NT2/D1 (cell line): Measurements from ENCODE around the gene EDA.

ENCODE experiments used
- DNase-seq: peaks from one replicate; pipeline ENCODE4 v3.0.0-alpha.2; 2011; ENCODE audit warnings: low read depth, low spot score
- H3K27me3 ChIP-seq: 2 replicates; pipeline ENCODE4 v1.6.0; 2011; ENCODE audit warnings: mild to moderate bottlenecking; ENCODE audit not compliant: insufficient read length, insufficient read depth
- H3K36me3 ChIP-seq: 2 replicates; pipeline ENCODE4 v1.6.1; 2011; ENCODE audit warnings: mild to moderate bottlenecking, low read length, mixed read lengths; ENCODE audit not compliant: insufficient read depth, insufficient read length
- H3K4me1 ChIP-seq: 2 replicates; pipeline ENCODE4 v1.5.1; 2011; ENCODE audit not compliant: insufficient read depth, insufficient read length
- H3K4me3 ChIP-seq: 2 replicates; pipeline ENCODE4 v1.5.1; 2011; ENCODE audit warnings: low read depth; ENCODE audit not compliant: insufficient read length
- H3K9ac ChIP-seq: 2 replicates; pipeline ENCODE4 v1.6.0; 2011; ENCODE audit warnings: low read depth; ENCODE audit not compliant: insufficient read length
- H3K9me3 ChIP-seq: 2 replicates; pipeline ENCODE4 v1.5.1; 2011; ENCODE audit warnings: mild to moderate bottlenecking, low read length; ENCODE audit not compliant: insufficient read depth
- SUZ12 ChIP-seq: IDR thresholded peaks from 2 replicates; pipeline ENCODE4 v1.6.1; 2011; ENCODE audit not compliant: insufficient read length, insufficient read depth; ENCODE audit errors: extremely low read depth
- YY1 ChIP-seq: IDR thresholded peaks from 2 replicates; pipeline ENCODE4 v1.6.1; 2011; ENCODE audit not compliant: insufficient read length, insufficient read depth
- ZNF274 ChIP-seq: IDR thresholded peaks from 2 replicates; pipeline ENCODE4 v1.6.1; 2011; ENCODE audit warnings: mild to moderate bottlenecking, low read depth, low read length

Gene EDA

GRCh38 chrX:69741721-69742120 is 125.8 kb downstream of the EDA start:
- no peak overlapping the region for H3K9ac ChIP-seq
- H3K27me3 ChIP-seq, result no peaks in the 10 kb centered on the region
- no peaks in the 10 kb centered on the region for H3K36me3 ChIP-seq
- no peak for TF ChIP-seq YY1
- TF ChIP-seq SUZ12, result no peak
- no peak for DNase-seq
- no peak overlapping the region for H3K4me3 ChIP-seq
- H3K9me3 ChIP-seq, result peaks cover 10% of the 10 kb centered on the region; the same call in 1 of the 2 replicates
- no peaks in the 10 kb centered on the region for H3K4me1 ChIP-seq

GRCh38 chrX:69746051-69746450 is 130.1 kb downstream of the EDA start:
- TF ChIP-seq ZNF274 (no peak), YY1 (no peak), SUZ12 (no peak)
- no peaks in the 10 kb centered on the region for H3K4me1 ChIP-seq
- no peaks in the 10 kb centered on the region for H3K27me3 ChIP-seq
- no peaks in the 10 kb centered on the region for H3K36me3 ChIP-seq
- H3K9me3 ChIP-seq, result no peaks in the 10 kb centered on the region
- H3K9ac ChIP-seq, result no peak overlapping the region
- no peak for DNase-seq
- H3K4me3 ChIP-seq, result no peak overlapping the region

GRCh38 chrX:69748055-69748454 is 132.1 kb downstream of the EDA start:
- Histone ChIP-seq H3K4me1 (no peaks in the 10 kb centered on the region), H3K4me3 (no peak overlapping the region), H3K9me3 (no peaks in the 10 kb centered on the region), H3K36me3 (no peaks in the 10 kb centered on the region), H3K9ac (no peak overlapping the region), H3K27me3 (no peaks in the 10 kb centered on the region)
- TF ChIP-seq ZNF274 (no peak), SUZ12 (no peak), YY1 (no peak)
- DNase-seq, result no peak

GRCh38 chrX:69759921-69760625 is 144.2 kb downstream of the EDA start:
- no peaks in the 10 kb centered on the region for H3K36me3 ChIP-seq
- TF ChIP-seq YY1, result no peak
- no peak for TF ChIP-seq ZNF274
- no peak for TF ChIP-seq SUZ12
- no peaks in the 10 kb centered on the region for H3K27me3 ChIP-seq
- no peaks in the 10 kb centered on the region for H3K4me1 ChIP-seq
- no peak overlapping the region for H3K9ac ChIP-seq
- no peak overlapping the region for H3K4me3 ChIP-seq
- no peak for DNase-seq
- peaks cover 15% of the 10 kb centered on the region; the same call in 1 of the 2 replicates for H3K9me3 ChIP-seq

GRCh38 chrX:69761633-69762032 is 145.7 kb downstream of the EDA start:
- no peaks in the 10 kb centered on the region for H3K9me3 ChIP-seq
- H3K4me1 ChIP-seq, result no peaks in the 10 kb centered on the region
- H3K27me3 ChIP-seq, result no peaks in the 10 kb centered on the region
- H3K9ac ChIP-seq, result no peak overlapping the region
- TF ChIP-seq ZNF274 (no peak), YY1 (no peak), SUZ12 (no peak)
- no peaks in the 10 kb centered on the region for H3K36me3 ChIP-seq
- no peak for DNase-seq
- H3K4me3 ChIP-seq, result no peak overlapping the region

- Histone ChIP-seq H3K4me3 (no peak overlapping the region), H3K4me1 (no peaks in the 10 kb centered on the region), H3K36me3 (no peaks in the 10 kb centered on the region), H3K9ac (no peak overlapping the region), H3K27me3 (no peaks in the 10 kb centered on the region), H3K9me3 (no peaks in the 10 kb centered on the region)
- no peak for TF ChIP-seq YY1
- TF ChIP-seq SUZ12, result no peak
- TF ChIP-seq ZNF274, result no peak
- no peak for DNase-seq
These were observed 146.4 kb downstream of the EDA start for GRCh38 chrX:69762340-69762739.

- no peak for DNase-seq
- H3K4me3 ChIP-seq, result no peak overlapping the region
- H3K9me3 ChIP-seq, result no peaks in the 10 kb centered on the region
- no peaks in the 10 kb centered on the region for H3K27me3 ChIP-seq
- H3K4me1 ChIP-seq, result no peaks in the 10 kb centered on the region
- no peak overlapping the region for H3K9ac ChIP-seq
- no peaks in the 10 kb centered on the region for H3K36me3 ChIP-seq
- TF ChIP-seq SUZ12 (no peak), YY1 (no peak), ZNF274 (no peak)
These were observed 177.5 kb downstream of the EDA start for GRCh38 chrX:69793260-69793935.
